B cell (primary cell): ENCODE results near the gene OSBP2. TPM values are rescaled to one million over a fixed set of nuclear protein-coding genes. Genes with fewer than 3 reads are reported as not detected.
A peak's percentile ranks its signal among the peaks of the same experiment; 100 is the strongest.

Source experiments
- ATAC-seq: fragments of 200-7000 bp; cut with Tn5 transposase; one replicate; pipeline ENCODE4 v1.10.0; 2021; ENCODE audit warnings: low read depth, mild to moderate bottlenecking, moderate number of reproducible peaks, moderate library complexity
- CTCF ChIA-PET: fragments of 350-600 bp; sonication (Branson Sonifier 250); formaldehyde crosslinking; loops from one replicate; lab custom pipeline; 2021; ENCODE audit warnings: antibody characterized with exemption, inconsistent platforms; lab: Charles Lee
- POLR2A ChIA-PET: fragments of 350-600 bp; sonication (Branson Sonifier 250); formaldehyde crosslinking; loops from one replicate; lab custom pipeline; 2021; ENCODE audit warnings: antibody characterized with exemption; lab: Charles Lee
- DNase-seq: peaks from one replicate; pipeline ENCODE4 v3.0.0; 2013
- H2AFZ ChIP-seq: 2 replicates; pipeline ENCODE4 v1.6.1; 2012; ENCODE audit warnings: mild to moderate bottlenecking, low read depth, low read length; ENCODE audit not compliant: insufficient read depth, poor library complexity, severe bottlenecking
- H3K27ac ChIP-seq, 2 donors: 1 replicate in 1 of 2; 2 replicates in 1 of 2; pipeline ENCODE4 v1.5.1; 2012 to 2013; ENCODE audit warnings: low read length in 2 of 2, mild to moderate bottlenecking in 2 of 2, moderate library complexity in 1 of 2
- H3K27me3 ChIP-seq, 4 experiments: fragments of 200-600 bp in 1 of 4; sonication (generic) in 1 of 4; replicated peaks in 1 of 4; 1 replicate in 2 of 4; 2 replicates in 2 of 4; pipeline versions ENCODE4 v1.6.1 to v1.7.0; 2013 to 2016; ENCODE audit warnings: low read length in 3 of 4, mild to moderate bottlenecking in 2 of 4, mixed read lengths in 1 of 4, moderate library complexity in 1 of 4; ENCODE audit not compliant: insufficient read depth in 4 of 4, control insufficient read depth in 3 of 4; ENCODE audit errors: control extremely low read depth in 1 of 4
- H3K36me3 ChIP-seq, 2 experiments: replicated peaks in 1 of 2; 1 replicate in 1 of 2; 2 replicates in 1 of 2; pipeline versions ENCODE4 v1.6.1 to v1.7.1; 2013; ENCODE audit warnings: low read length in 1 of 2; ENCODE audit not compliant: insufficient read depth in 2 of 2, control insufficient read depth in 1 of 2; ENCODE audit errors: control extremely low read depth in 1 of 2, extremely low read depth in 1 of 2
- H3K4me1 ChIP-seq, 2 donors: fragments of 200-600 bp in 1 of 2; sonication (generic) in 1 of 2; 1 replicate in 1 of 2; 2 replicates in 1 of 2; pipeline versions ENCODE4 v1.5.1 to v1.6.1; 2013 to 2017; ENCODE audit warnings: low read length in 2 of 2; ENCODE audit not compliant: control insufficient read depth in 2 of 2, insufficient read depth in 2 of 2
- H3K4me2 ChIP-seq: replicated peaks from 2 replicates; pipeline ENCODE3; 2012; ENCODE audit warnings: mild to moderate bottlenecking, low read depth, low read length; ENCODE audit not compliant: poor library complexity, severe bottlenecking
- H3K4me3 ChIP-seq, 5 experiments: fragments of 200-600 bp in 1 of 5; sonication (generic) in 1 of 5; 1 replicate in 3 of 5; 2 replicates in 2 of 5; pipeline versions ENCODE4 v1.5.1 to v1.7.0; 2011 to 2016; ENCODE audit warnings: low read length in 4 of 5, mild to moderate bottlenecking in 4 of 5, low read depth in 2 of 5, control low read depth in 1 of 5, moderate library complexity in 1 of 5; ENCODE audit not compliant: insufficient read depth in 1 of 5; ENCODE audit errors: control extremely low read depth in 1 of 5, extremely low read depth in 1 of 5
- H3K79me2 ChIP-seq: fragments of 200-600 bp; sonication (generic); one replicate; pipeline ENCODE4 v1.6.0; 2016; ENCODE audit warnings: low read length; ENCODE audit not compliant: control insufficient read depth, insufficient read depth
- H3K9ac ChIP-seq: fragments of 200-600 bp; sonication (generic); 2 replicates; pipeline ENCODE4 v1.6.1; 2017; ENCODE audit warnings: mild to moderate bottlenecking, low read length, moderate library complexity
- H3K9me3 ChIP-seq, 3 donors: one replicate each; pipeline versions ENCODE4 v1.6.1 to v1.7.1; 2013; ENCODE audit warnings: low read length in 2 of 3; ENCODE audit not compliant: control insufficient read depth in 2 of 3, insufficient read depth in 1 of 3; ENCODE audit errors: control extremely low read depth in 1 of 3
- H4K20me1 ChIP-seq: 2 replicates; pipeline ENCODE4 v1.6.0; 2012; ENCODE audit warnings: mild to moderate bottlenecking, low read length; ENCODE audit not compliant: insufficient read depth, control insufficient read depth, poor library complexity, severe bottlenecking
- H3K27ac Mint-ChIP-seq: one replicate; pipeline ENCODE4 v1.8.0; 2021; ENCODE audit warnings: mixed read lengths
- H3K27me3 Mint-ChIP-seq: one replicate; pipeline ENCODE4 v1.8.0; 2021; ENCODE audit warnings: mixed read lengths
- H3K4me1 Mint-ChIP-seq: one replicate; pipeline ENCODE4 v1.8.0; 2021; ENCODE audit warnings: mixed read lengths
- H3K4me3 Mint-ChIP-seq: one replicate; pipeline ENCODE4 v1.8.0; 2021; ENCODE audit warnings: mixed read lengths
- H3K9me3 Mint-ChIP-seq: one replicate; pipeline ENCODE4 v1.8.0; 2022; ENCODE audit warnings: mixed read lengths; ENCODE audit not compliant: insufficient read depth
- EZH2 ChIP-seq: IDR thresholded peaks from 2 replicates; pipeline ENCODE4 v1.6.1; 2012; ENCODE audit warnings: borderline replicate concordance, low read depth, mild to moderate bottlenecking, moderate library complexity, low read length; ENCODE audit not compliant: insufficient read depth, poor library complexity, severe bottlenecking
- WGBS: methylation state at CpG from one replicate; pipeline ENCODE4 v1.1.5; 2013; ENCODE audit warnings: missing lambda C conversion rate; ENCODE audit not compliant: insufficient coverage; 5-methylcytosine and 5-hydroxymethylcytosine counted together
- intact Hi-C: fragments of 100-400 bp; cut with micrococcal nuclease; formaldehyde crosslinking; loops from one replicate; pipeline ENCODE4 v1.10.0; 2022
- polyA plus RNA-seq: library from polyadenylated mRNA; depleted of rRNA; stranded (reverse); fragments of >200 nt; gene quantifications from 2 replicates; pipeline ENCODE4 v1.2.3, GENCODE V29; 2012
- total RNA-seq, 2 donors: library from RNA; stranded (reverse); fragments of 120-200 nt in 1 of 2; gene quantifications; 1 replicate in 1 of 2; 2 replicates in 1 of 2; pipeline versions ENCODE4 v1.2.3 to v1.2.4, GENCODE V29; 2013 to 2022
- TF ChIP-seq, protein P1 (sequence below): fragments of 200-600 bp; IDR thresholded peaks from one replicate; pipeline ENCODE4 v1.8.0; 2022; ENCODE audit warnings: antibody characterized with exemption, mild to moderate bottlenecking

Gene OSBP2
- total and polyA plus RNA-seq, 2 donors (not counting 1 experiment from before 2014, with no cell fraction given): 0.10 to 1.0 TPM

DNA sequence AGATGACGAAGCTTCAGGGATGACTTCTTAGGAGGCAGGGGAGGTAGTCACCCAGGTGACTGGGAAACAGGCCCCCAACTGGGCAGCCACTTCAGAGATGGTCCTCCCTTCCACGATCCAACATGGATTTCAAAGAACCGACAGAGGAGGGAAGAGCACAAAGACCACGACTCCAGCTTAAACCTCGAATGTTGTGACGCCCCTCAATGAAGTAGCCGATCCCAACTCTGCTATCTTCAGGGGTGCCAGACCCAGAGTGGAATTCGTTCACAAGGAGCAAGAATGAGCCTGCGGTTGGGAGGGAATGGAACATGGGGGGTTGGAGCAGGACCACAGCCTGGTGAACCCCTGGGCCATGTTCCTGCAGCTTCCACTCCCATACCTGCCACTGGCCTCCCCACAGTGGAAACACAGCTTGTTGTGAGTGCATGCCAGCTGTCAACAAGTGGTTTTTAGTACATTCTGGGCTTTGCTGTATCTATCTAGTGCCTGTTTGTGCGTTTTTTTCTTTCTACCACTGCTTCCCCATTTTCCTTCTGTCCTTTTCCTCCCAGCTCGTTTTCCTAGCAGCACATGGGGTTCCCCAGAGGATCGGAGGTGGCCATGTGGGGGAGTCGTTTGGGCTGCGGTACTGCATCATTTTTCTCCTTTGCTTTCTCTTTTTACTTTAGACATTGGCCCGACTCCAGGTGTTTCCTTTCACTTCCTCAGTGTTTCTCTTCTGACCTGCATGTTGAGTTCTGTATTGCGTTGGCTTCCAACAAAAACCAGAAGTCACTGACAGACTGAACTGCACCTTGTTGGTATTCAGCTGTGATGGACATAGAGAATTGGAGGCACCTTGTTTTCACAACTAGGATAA, 208.1 kb downstream of the OSBP2 start:
- H3K4me1 ChIP-seq: peaks cover 9 to 14% of the 10 kb centered on the region in 2 donors
- peak overlapping the region; percentile 54 for H2AFZ ChIP-seq
- H3K4me2 ChIP-seq: peak overlapping the region; percentile 64
- Mint-ChIP-seq H3K9me3 (no peaks in the 10 kb centered on the region), H3K27me3 (no peaks in the 10 kb centered on the region), H3K4me1 (peaks cover 16% of the 10 kb centered on the region), H3K27ac (peak overlapping the region; percentile 81), H3K4me3 (peak overlapping the region; percentile 73)
- peaks cover 5% of the 10 kb centered on the region for H3K79me2 ChIP-seq
- H3K27me3 ChIP-seq: no peaks in the 10 kb centered on the region
- H4K20me1 ChIP-seq: peaks cover 2% of the 10 kb centered on the region
- DNase-seq: peak; percentile 50
- CTCF ChIA-PET: interaction anchor here (1.2 kb wide), 1 partner anchor 267 kb away, joined by 4 read pairs; the partner anchor contains the start of gene SLC35E4
- intact Hi-C loops: no loop called here
- ATAC-seq: peak; percentile 45
- H3K9me3 ChIP-seq: peaks cover 0 to 10% (median 8%) of the 10 kb centered on the region in 3 donors
- H3K27ac ChIP-seq: peak overlapping the region; percentile 34 to 68
- H3K4me3 ChIP-seq: peak overlapping the region in 2 of 5 experiments; percentile 17 to 25
- peak overlapping the region; percentile 39 for H3K9ac ChIP-seq
- peaks cover 0 to 2% of the 10 kb centered on the region in 2 experiments for H3K36me3 ChIP-seq
- POLR2A ChIA-PET: no interaction called here
- TF ChIP-seq EZH2: no peak
- TF ChIP-seq, protein P1, sequence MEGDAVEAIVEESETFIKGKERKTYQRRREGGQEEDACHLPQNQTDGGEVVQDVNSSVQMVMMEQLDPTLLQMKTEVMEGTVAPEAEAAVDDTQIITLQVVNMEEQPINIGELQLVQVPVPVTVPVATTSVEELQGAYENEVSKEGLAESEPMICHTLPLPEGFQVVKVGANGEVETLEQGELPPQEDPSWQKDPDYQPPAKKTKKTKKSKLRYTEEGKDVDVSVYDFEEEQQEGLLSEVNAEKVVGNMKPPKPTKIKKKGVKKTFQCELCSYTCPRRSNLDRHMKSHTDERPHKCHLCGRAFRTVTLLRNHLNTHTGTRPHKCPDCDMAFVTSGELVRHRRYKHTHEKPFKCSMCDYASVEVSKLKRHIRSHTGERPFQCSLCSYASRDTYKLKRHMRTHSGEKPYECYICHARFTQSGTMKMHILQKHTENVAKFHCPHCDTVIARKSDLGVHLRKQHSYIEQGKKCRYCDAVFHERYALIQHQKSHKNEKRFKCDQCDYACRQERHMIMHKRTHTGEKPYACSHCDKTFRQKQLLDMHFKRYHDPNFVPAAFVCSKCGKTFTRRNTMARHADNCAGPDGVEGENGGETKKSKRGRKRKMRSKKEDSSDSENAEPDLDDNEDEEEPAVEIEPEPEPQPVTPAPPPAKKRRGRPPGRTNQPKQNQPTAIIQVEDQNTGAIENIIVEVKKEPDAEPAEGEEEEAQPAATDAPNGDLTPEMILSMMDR: no peak
- WGBS: 55% methylated on average over 16 of the region's 16 CpGs
